GM12878 (cell line): ENCODE measurements around the gene COL4A3. TPM values are rescaled to one million over a fixed set of nuclear protein-coding genes. Genes with fewer than 3 reads are reported as not detected.

ENCODE experiments used
- ATAC-seq: fragments of 200-7000 bp; cut with Tn5 transposase; 3 replicates; pipeline ENCODE4 v1.9.1; 2020; ENCODE audit warnings: mild to moderate bottlenecking, moderate library complexity
- BruUV-seq: library from RNA; stranded (reverse); fragments of 400-500 nt; replicated peaks from 2 replicates; lab custom pipeline; 2021; lab: Mats Ljungman, UMichigan
- CTCF ChIA-PET: fragments of 300-600 bp; sonication (Branson Sonifier 250); formaldehyde crosslinking; extraction: SDS; loops from one replicate; lab custom pipeline; 2021; ENCODE audit warnings: inconsistent platforms; lab: Yijun Ruan, JAX
- POLR2A ChIA-PET: fragments of 350-600 bp; formaldehyde crosslinking; extraction: SDS; loops from one replicate; lab custom pipeline; 2021; ENCODE audit warnings: inconsistent platforms; lab: Charles Lee
- RAD21 ChIA-PET: fragments of 300-600 bp; sonication (Branson Sonifier 250); formaldehyde crosslinking; loops from one replicate; lab custom pipeline; 2023; ENCODE audit warnings: antibody characterized with exemption; ENCODE audit not compliant: unreplicated experiment; lab: Charles Lee
- SMC1A ChIA-PET: fragments of 300-600 bp; sonication (Branson Sonifier 250); formaldehyde crosslinking; loops from one replicate; lab custom pipeline; 2023; ENCODE audit not compliant: unreplicated experiment, uncharacterized antibody; lab: Charles Lee
- DNase-seq: peaks from one replicate; pipeline ENCODE4 v3.0.0-alpha.2; 2011; ENCODE audit warnings: low read depth, low spot score
- FAIRE-seq: peaks from 3 replicates; lab custom pipeline; 2011; peaks lifted over from hg19 to GRCh38; lab: Jason Lieb, UNC
- H2AFZ ChIP-seq: 2 replicates; pipeline ENCODE4 v1.6.0; 2011; ENCODE audit warnings: low read depth, low read length, control low read depth; ENCODE audit not compliant: control insufficient read depth
- H3K27ac ChIP-seq: 2 replicates; pipeline ENCODE4 v1.5.1; 2011; ENCODE audit warnings: control low read depth; ENCODE audit not compliant: control insufficient read depth, insufficient read depth
- H3K27me3 ChIP-seq, 2 experiments: replicated peaks in 1 of 2; 2 replicates each; pipeline versions ENCODE4 v1.6.0 to v1.6.1; 2011; ENCODE audit warnings: low read length in 1 of 2; ENCODE audit not compliant: control insufficient read depth in 2 of 2, insufficient read depth in 2 of 2
- H3K36me3 ChIP-seq, 2 experiments: 2 replicates each; pipeline ENCODE4 v1.5.1; 2011; ENCODE audit warnings: low read length in 1 of 2; ENCODE audit not compliant: control insufficient read depth in 2 of 2, insufficient read depth in 2 of 2
- H3K4me1 ChIP-seq: 2 replicates; pipeline ENCODE4 v1.6.1; 2011; ENCODE audit warnings: mild to moderate bottlenecking, low read length, moderate library complexity, mixed read lengths; ENCODE audit not compliant: control insufficient read depth, insufficient read depth
- H3K4me2 ChIP-seq: 2 replicates; pipeline ENCODE4 v1.6.0; 2011; ENCODE audit warnings: control low read depth; ENCODE audit not compliant: control insufficient read depth, insufficient read depth
- H3K4me3 ChIP-seq: fragments of 200-600 bp; sonication (generic); 2 replicates; pipeline ENCODE4 v1.5.1; 2016
- H3K79me2 ChIP-seq: 2 replicates; pipeline ENCODE4 v1.6.0; 2011; ENCODE audit warnings: low read length; ENCODE audit not compliant: control insufficient read depth, insufficient read depth
- H3K9ac ChIP-seq: 2 replicates; pipeline ENCODE4 v1.8.0; 2011; ENCODE audit warnings: low read length, control low read depth, mixed read lengths; ENCODE audit not compliant: control insufficient read depth, insufficient read depth
- H3K9me3 ChIP-seq: replicated peaks from 3 replicates; pipeline ENCODE4 v1.5.1; 2011; ENCODE audit warnings: mild to moderate bottlenecking, low read length; ENCODE audit not compliant: control insufficient read depth, insufficient read depth
- H4K20me1 ChIP-seq: 2 replicates; pipeline ENCODE4 v1.6.0; 2011; ENCODE audit not compliant: control insufficient read depth, insufficient read depth
- KAT2A ChIP-seq: conservative IDR thresholded peaks from 2 replicates; pipeline ENCODE4 v1.6.1; 2011; ENCODE audit warnings: low read depth, low read length; ENCODE audit not compliant: control insufficient read depth
- SRF ChIP-seq, 2 experiments: IDR thresholded peaks; 2 replicates each; pipeline ENCODE4 v1.6.1; 2011; ENCODE audit warnings: low read depth in 2 of 2, low read length in 2 of 2, mild to moderate bottlenecking in 1 of 2, moderate library complexity in 1 of 2
- WGBS: methylation state at CpG from one replicate; pipeline ENCODE4 v1.1.6; 2016; ENCODE audit warnings: low lambda C conversion rate; ENCODE audit not compliant: insufficient replicate concordance, insufficient coverage; ENCODE audit errors: missing lambda C conversion rate; 5-methylcytosine and 5-hydroxymethylcytosine counted together
- in situ Hi-C: fragments of 300-500 bp; cut with MboI; formaldehyde crosslinking; loops from 9 replicates; pipeline ENCODE4 v1.14.3; 2018; ENCODE audit warnings: mixed read lengths
- intact Hi-C: fragments of 100-400 bp; cut with micrococcal nuclease; formaldehyde crosslinking; loops from one replicate; pipeline ENCODE4 v1.14.2; 2022; ENCODE audit not compliant: unreplicated experiment
- polyA plus RNA-seq, 11 experiments: library from polyadenylated mRNA; depleted of rRNA in 4 of 11; unstranded in 6 of 11; stranded (reverse) in 5 of 11; fragments of >200 nt; fragmentation: Nextera tagmentation in 4 of 11; fragmentation: Illumina TruSeq in 1 of 11; extraction: Ambion mirVana in 4 of 11; extraction: Trizol in 1 of 11; gene quantifications; 1 replicate in 1 of 11; 2 replicates in 10 of 11; pipeline versions ENCODE4 v1.2.1 to v1.2.3, GENCODE V29; 2011 to 2016; ENCODE audit warnings: inconsistent platforms in 2 of 11, missing spikeins in 2 of 11, low read depth in 1 of 11
- total RNA-seq, 4 experiments: library from RNA; depleted of rRNA in 3 of 4; stranded (reverse); fragments of >200 nt in 3 of 4; fragmentation: Illumina TruSeq in 1 of 4; extraction: Trizol in 1 of 4; gene quantifications; 2 replicates each; pipeline versions ENCODE4 v1.2.1 to v1.2.3, GENCODE V29; 2013 to 2021
- TF ChIP-seq, protein P1 (sequence below): fragments of 450-650 bp; conservative IDR thresholded peaks from 2 replicates; pipeline ENCODE4 v1.6.1; 2017; ENCODE audit warnings: mild to moderate bottlenecking, moderate library complexity
- TF ChIP-seq, protein P2 (sequence below): IDR thresholded peaks from 2 replicates; pipeline ENCODE4 v1.6.1; 2011; ENCODE audit warnings: low read depth, low read length, improper control_type of control experiment, borderline replicate concordance
- TF ChIP-seq, protein P3 (sequence below): IDR thresholded peaks from 2 replicates; pipeline ENCODE4 v1.6.1; 2011; ENCODE audit warnings: borderline replicate concordance, low read depth, mild to moderate bottlenecking, moderate library complexity, low read length; ENCODE audit not compliant: insufficient read depth, poor library complexity, severe bottlenecking

The COL4A3 gene
- total and polyA plus RNA-seq, 10 of the 15 experiments (the other 5 are each of a cell fraction or from before 2014, with no cell fraction given): 0.34 to 10.5 (median 3.8) TPM

DNA sequence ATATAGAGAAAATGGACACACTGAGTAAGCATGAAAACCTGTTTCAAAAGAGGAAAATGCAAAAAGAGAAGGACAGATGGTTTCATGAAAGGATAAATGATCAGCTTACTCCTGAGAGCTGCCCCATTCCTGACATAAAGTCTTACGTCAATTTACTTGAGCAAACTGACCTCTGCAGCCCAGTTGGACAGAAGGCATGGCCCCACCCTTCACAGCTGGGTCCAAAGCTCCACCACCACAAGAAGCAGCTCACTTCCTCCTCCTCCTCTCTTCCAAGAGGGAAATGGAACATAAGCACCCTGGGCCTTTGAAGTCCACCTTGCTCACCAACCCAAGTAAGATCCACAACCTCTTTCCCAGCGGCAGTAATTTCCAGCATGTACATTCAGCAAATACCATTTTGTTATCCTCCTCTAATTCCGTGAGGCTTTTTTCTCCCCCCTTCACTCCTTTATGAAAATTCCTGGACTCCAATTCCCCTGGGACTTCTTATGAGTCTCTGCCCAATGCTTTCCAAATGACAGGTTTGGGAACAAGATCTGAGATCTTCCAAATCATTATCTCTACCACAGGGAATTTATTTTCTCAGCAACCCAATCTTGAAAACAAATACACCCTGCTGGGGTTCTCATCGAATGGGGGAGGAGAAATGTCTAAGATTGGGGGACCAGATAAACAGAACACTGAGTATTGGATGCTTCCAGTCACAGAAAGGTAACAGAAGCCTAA, 10.5 kb upstream of the COL4A3 start:
- no peak overlapping the region for H3K9ac ChIP-seq
- no peaks in the 10 kb centered on the region for H3K4me1 ChIP-seq
- no peak for ATAC-seq
- ChIA-PET POLR2A (no interaction called here), SMC1A (no interaction called here), CTCF (no interaction called here), RAD21 (no interaction called here)
- H3K36me3 ChIP-seq: no peaks in the 10 kb centered on the region
- intact Hi-C loops: no loop called here
- H4K20me1 ChIP-seq: no peaks in the 10 kb centered on the region
- H2AFZ ChIP-seq: no peak overlapping the region
- no peak overlapping the region for H3K4me2 ChIP-seq
- H3K27me3 ChIP-seq: no peaks in the 10 kb centered on the region
- H3K79me2 ChIP-seq: no peaks in the 10 kb centered on the region
- H3K27ac ChIP-seq: no peak overlapping the region
- BruUV-seq: no TSS peak
- FAIRE-seq: no peak
- in situ Hi-C loops: no loop called here
- H3K9me3 ChIP-seq: peaks cover 2% of the 10 kb centered on the region
- TF ChIP-seq KAT2A (no peak), SRF (IDR thresholded peaks at IDR 0.05; ENCODE audit: low read depth in 2 of 2, low read length in 2 of 2) (no peak)
- TF ChIP-seq, protein P1, sequence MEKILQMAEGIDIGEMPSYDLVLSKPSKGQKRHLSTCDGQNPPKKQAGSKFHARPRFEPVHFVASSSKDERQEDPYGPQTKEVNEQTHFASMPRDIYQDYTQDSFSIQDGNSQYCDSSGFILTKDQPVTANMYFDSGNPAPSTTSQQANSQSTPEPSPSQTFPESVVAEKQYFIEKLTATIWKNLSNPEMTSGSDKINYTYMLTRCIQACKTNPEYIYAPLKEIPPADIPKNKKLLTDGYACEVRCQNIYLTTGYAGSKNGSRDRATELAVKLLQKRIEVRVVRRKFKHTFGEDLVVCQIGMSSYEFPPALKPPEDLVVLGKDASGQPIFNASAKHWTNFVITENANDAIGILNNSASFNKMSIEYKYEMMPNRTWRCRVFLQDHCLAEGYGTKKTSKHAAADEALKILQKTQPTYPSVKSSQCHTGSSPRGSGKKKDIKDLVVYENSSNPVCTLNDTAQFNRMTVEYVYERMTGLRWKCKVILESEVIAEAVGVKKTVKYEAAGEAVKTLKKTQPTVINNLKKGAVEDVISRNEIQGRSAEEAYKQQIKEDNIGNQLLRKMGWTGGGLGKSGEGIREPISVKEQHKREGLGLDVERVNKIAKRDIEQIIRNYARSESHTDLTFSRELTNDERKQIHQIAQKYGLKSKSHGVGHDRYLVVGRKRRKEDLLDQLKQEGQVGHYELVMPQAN: no peak
- TF ChIP-seq, protein P2, sequence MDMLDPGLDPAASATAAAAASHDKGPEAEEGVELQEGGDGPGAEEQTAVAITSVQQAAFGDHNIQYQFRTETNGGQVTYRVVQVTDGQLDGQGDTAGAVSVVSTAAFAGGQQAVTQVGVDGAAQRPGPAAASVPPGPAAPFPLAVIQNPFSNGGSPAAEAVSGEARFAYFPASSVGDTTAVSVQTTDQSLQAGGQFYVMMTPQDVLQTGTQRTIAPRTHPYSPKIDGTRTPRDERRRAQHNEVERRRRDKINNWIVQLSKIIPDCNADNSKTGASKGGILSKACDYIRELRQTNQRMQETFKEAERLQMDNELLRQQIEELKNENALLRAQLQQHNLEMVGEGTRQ: no peak
- TF ChIP-seq, protein P3, sequence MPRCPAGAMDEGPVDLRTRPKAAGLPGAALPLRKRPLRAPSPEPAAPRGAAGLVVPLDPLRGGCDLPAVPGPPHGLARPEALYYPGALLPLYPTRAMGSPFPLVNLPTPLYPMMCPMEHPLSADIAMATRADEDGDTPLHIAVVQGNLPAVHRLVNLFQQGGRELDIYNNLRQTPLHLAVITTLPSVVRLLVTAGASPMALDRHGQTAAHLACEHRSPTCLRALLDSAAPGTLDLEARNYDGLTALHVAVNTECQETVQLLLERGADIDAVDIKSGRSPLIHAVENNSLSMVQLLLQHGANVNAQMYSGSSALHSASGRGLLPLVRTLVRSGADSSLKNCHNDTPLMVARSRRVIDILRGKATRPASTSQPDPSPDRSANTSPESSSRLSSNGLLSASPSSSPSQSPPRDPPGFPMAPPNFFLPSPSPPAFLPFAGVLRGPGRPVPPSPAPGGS: no peak
- no peak for DNase-seq
- 95% methylated on average over 4 of the region's 4 CpGs for WGBS
- H3K4me3 ChIP-seq: no peak overlapping the region
